Measurements from ENCODE around the gene PCNX1.

The PCNX1 gene

GRCh38 chr14:70881549-70882177, 25.6 kb upstream of the PCNX1 start:
- H3K27me3 ChIP-seq (ENCODE audit: control insufficient read depth in 1 of 2, insufficient read depth in 2 of 2, low read length in 2 of 2), result no peaks in the 10 kb centered on the region
- no peaks in the 10 kb centered on the region for H3K9me3 ChIP-seq (ENCODE audit: low read length)
- no peak overlapping the region for H3K9ac ChIP-seq (ENCODE audit: low read length)
- H3K27ac ChIP-seq (ENCODE audit: low read depth, low read length), result no peak overlapping the region
- no peak overlapping the region for H3K4me3 ChIP-seq (ENCODE audit: low read depth in 1 of 2, low read length in 2 of 2)
- H3K36me3 ChIP-seq (ENCODE audit: insufficient read depth, low read length), result no peaks in the 10 kb centered on the region
- H3K4me1 ChIP-seq (ENCODE audit: insufficient read depth, low read length), result peaks cover 3% of the 10 kb centered on the region

- no peaks in the 10 kb centered on the region for H3K9me3 ChIP-seq (ENCODE audit: low read length)
- H3K27me3 ChIP-seq (ENCODE audit: control insufficient read depth in 1 of 2, insufficient read depth in 2 of 2, low read length in 2 of 2), result no peaks in the 10 kb centered on the region
- H3K36me3 ChIP-seq (ENCODE audit: insufficient read depth, low read length), result no peaks in the 10 kb centered on the region
- H3K4me1 ChIP-seq (ENCODE audit: insufficient read depth, low read length), result peaks cover 16% of the 10 kb centered on the region
- H3K4me3 ChIP-seq (ENCODE audit: low read depth in 1 of 2, low read length in 2 of 2), result no peak overlapping the region
- no peak overlapping the region for H3K9ac ChIP-seq (ENCODE audit: low read length)
- no peak overlapping the region for H3K27ac ChIP-seq (ENCODE audit: low read depth, low read length)
These were observed 24.3 kb upstream of the PCNX1 start for GRCh38 chr14:70882776-70883492.

DNA sequence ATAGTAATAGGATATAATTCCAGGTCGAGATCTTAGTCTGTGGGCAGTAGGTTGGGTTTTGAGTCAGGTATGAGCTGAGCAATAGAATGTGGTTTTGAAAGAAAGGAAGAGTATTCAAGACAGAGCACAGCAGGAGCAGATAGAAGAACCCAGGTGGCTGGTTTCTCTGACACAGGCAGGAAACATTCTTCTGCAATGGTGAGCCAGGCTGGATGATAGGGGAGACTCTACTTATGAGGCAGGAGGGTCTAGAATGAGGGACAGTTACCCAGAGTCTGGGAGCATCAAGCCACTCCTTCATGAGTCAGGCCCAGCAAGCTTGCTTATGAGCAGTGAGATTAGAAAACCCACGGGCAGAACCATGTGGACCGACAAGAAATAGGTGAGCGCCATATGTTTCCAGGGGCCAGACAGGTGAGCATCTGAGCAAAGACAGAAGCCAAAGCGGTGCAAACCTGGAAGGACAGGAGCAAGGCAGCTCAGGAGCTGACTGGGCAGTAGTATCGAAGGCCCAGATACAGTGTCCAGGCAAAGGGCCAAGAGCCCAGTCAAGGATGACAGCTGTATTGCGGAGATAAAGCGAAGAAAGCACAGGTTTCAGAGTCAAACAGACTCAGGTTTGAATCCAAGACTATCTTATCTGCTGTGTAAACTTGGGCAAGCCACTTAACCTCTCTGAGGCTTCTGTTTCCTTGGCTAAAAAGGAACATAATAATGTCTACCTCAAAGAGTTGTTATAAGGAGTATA, 22.5 kb upstream of the PCNX1 start:
- no peaks in the 10 kb centered on the region for H3K27me3 ChIP-seq (ENCODE audit: control insufficient read depth in 1 of 2, insufficient read depth in 2 of 2, low read length in 2 of 2)
- no peak overlapping the region for H3K27ac ChIP-seq (ENCODE audit: low read depth, low read length)
- no peaks in the 10 kb centered on the region for H3K36me3 ChIP-seq (ENCODE audit: insufficient read depth, low read length)
- H3K4me1 ChIP-seq (ENCODE audit: insufficient read depth, low read length), result peaks cover 17% of the 10 kb centered on the region
- no peak overlapping the region for H3K9ac ChIP-seq (ENCODE audit: low read length)
- no peak overlapping the region for H3K4me3 ChIP-seq (ENCODE audit: low read depth in 1 of 2, low read length in 2 of 2)
- no peaks in the 10 kb centered on the region for H3K9me3 ChIP-seq (ENCODE audit: low read length)

DNA sequence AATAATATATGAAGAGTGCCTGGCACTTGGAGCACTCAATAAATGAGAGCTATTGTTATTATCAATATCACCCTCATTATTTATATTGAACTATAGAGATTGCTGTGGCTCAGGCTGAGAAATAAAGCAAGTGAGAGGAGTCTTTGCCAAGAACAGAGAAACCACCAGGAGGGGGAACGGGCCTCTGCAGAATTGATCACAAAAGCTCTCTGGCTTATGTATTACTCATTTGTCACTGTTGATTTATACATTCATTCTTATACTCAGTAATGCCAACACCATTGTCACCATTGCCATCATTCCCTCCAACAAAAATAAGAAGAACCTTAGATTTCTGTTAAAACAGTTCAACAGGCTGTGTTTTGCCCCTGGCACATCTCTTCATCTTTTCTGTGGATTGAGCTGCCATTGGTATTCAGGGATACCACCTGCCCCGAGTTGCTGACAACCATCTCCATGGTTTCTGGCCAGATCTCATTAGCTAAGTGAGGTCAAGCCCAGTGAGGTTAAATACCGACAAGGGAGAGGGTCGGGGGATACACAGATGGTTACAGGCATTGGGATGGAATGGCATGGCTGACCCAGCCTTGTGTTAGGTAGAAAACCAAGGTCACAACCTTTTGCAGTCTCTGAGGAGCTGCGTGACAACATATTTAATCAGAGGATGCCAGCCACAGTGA, 21.8 kb upstream of the PCNX1 start:
- no peaks in the 10 kb centered on the region for H3K36me3 ChIP-seq (ENCODE audit: insufficient read depth, low read length)
- no peak overlapping the region for H3K4me3 ChIP-seq (ENCODE audit: low read depth in 1 of 2, low read length in 2 of 2)
- H3K4me1 ChIP-seq (ENCODE audit: insufficient read depth, low read length), result peaks cover 17% of the 10 kb centered on the region
- no peak overlapping the region for H3K9ac ChIP-seq (ENCODE audit: low read length)
- no peaks in the 10 kb centered on the region for H3K27me3 ChIP-seq (ENCODE audit: control insufficient read depth in 1 of 2, insufficient read depth in 2 of 2, low read length in 2 of 2)
- no peak overlapping the region for H3K27ac ChIP-seq (ENCODE audit: low read depth, low read length)
- no peaks in the 10 kb centered on the region for H3K9me3 ChIP-seq (ENCODE audit: low read length)

GRCh38 chr14:70886421-70887206, 20.6 kb upstream of the PCNX1 start:
- Histone ChIP-seq H3K27me3 (ENCODE audit: control insufficient read depth in 1 of 2, insufficient read depth in 2 of 2, low read length in 2 of 2) (no peaks in the 10 kb centered on the region), H3K4me1 (ENCODE audit: insufficient read depth, low read length) (peaks cover 17% of the 10 kb centered on the region), H3K9me3 (ENCODE audit: low read length) (no peaks in the 10 kb centered on the region), H3K4me3 (ENCODE audit: low read depth in 1 of 2, low read length in 2 of 2) (no peak overlapping the region), H3K27ac (ENCODE audit: low read depth, low read length) (no peak overlapping the region), H3K36me3 (ENCODE audit: insufficient read depth, low read length) (no peaks in the 10 kb centered on the region), H3K9ac (ENCODE audit: low read length) (no peak overlapping the region)

- H3K4me3 ChIP-seq (ENCODE audit: low read depth in 1 of 2, low read length in 2 of 2), result no peak overlapping the region
- H3K9me3 ChIP-seq (ENCODE audit: low read length), result no peaks in the 10 kb centered on the region
- H3K4me1 ChIP-seq (ENCODE audit: insufficient read depth, low read length), result peaks cover 17% of the 10 kb centered on the region
- H3K27me3 ChIP-seq (ENCODE audit: control insufficient read depth in 1 of 2, insufficient read depth in 2 of 2, low read length in 2 of 2), result no peaks in the 10 kb centered on the region
- no peak overlapping the region for H3K9ac ChIP-seq (ENCODE audit: low read length)
- no peaks in the 10 kb centered on the region for H3K36me3 ChIP-seq (ENCODE audit: insufficient read depth, low read length)
- peak overlapping the region; percentile 82 for H3K27ac ChIP-seq (ENCODE audit: low read depth, low read length)
These were observed 20.0 kb upstream of the PCNX1 start for GRCh38 chr14:70887207-70887681.

DNA sequence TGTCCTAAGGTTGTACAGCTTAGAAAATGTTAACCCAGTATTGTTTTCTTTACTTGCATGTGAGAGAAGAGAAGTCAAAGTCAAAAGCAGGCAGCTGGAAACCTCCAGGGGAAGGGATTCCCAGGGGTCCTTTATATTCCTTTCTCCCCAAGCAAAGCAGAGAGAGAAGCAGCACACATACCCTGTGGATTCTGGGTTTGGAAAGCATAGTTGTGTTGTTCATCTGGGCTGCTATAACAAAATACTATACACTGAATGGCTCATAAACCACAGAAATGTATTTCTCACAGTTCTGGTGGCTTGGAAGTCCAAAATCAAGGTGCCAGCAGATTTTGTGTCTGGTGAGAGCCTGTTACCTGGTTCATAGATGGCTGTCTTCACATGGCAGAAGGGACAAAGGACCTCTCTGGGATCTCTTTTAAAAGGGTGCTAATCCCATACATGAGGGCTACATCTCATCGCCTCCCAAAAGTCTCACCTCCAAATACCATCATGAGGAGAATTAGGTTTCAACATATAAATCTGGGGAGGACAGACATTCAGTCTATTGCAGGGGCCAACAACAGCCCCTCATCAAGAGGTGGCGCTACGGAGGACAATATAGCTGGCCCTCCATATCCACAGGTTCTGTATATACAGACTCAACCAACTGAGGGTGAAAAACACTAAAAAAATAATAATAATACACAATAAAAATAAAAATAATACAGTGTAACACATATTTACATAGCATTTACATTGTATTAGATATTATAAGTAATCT, 19.3 kb upstream of the PCNX1 start:
- Histone ChIP-seq H3K4me3 (ENCODE audit: low read depth in 1 of 2, low read length in 2 of 2) (no peak overlapping the region), H3K27me3 (ENCODE audit: control insufficient read depth in 1 of 2, insufficient read depth in 2 of 2, low read length in 2 of 2) (no peaks in the 10 kb centered on the region), H3K9ac (ENCODE audit: low read length) (no peak overlapping the region), H3K27ac (ENCODE audit: low read depth, low read length) (peak overlapping the region; percentile 82), H3K36me3 (ENCODE audit: insufficient read depth, low read length) (no peaks in the 10 kb centered on the region), H3K4me1 (ENCODE audit: insufficient read depth, low read length) (peaks cover 17% of the 10 kb centered on the region), H3K9me3 (ENCODE audit: low read length) (no peaks in the 10 kb centered on the region)

- no peak overlapping the region for H3K27ac ChIP-seq (ENCODE audit: low read depth, low read length)
- no peaks in the 10 kb centered on the region for H3K27me3 ChIP-seq (ENCODE audit: control insufficient read depth in 1 of 2, insufficient read depth in 2 of 2, low read length in 2 of 2)
- H3K9ac ChIP-seq (ENCODE audit: low read length), result no peak overlapping the region
- no peaks in the 10 kb centered on the region for H3K36me3 ChIP-seq (ENCODE audit: insufficient read depth, low read length)
- H3K9me3 ChIP-seq (ENCODE audit: low read length), result no peaks in the 10 kb centered on the region
- H3K4me3 ChIP-seq (ENCODE audit: low read depth in 1 of 2, low read length in 2 of 2), result no peak overlapping the region
- H3K4me1 ChIP-seq (ENCODE audit: insufficient read depth, low read length), result peaks cover 17% of the 10 kb centered on the region
These were observed 18.5 kb upstream of the PCNX1 start for GRCh38 chr14:70888681-70889175.

DNA sequence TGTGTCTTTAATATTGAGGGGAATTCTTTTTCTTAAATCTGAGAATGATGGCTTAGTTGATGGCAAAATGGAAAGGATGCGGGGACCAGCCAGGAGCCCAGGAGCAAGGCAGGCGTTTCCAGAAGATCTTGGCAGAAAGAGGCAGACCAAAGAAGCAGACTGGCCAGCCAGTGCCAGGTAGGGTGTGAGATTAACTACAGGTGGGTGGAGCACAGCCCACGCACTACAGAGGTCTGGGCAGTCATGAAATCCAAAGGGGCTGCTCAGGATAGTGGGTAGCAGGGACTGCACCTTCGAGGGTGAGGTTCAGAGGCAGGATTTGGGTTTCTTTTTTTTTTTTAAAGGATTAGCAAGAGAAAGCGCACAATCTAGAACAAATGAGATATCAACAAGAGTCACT, 17.7 kb upstream of the PCNX1 start:
- peaks cover 17% of the 10 kb centered on the region for H3K4me1 ChIP-seq (ENCODE audit: insufficient read depth, low read length)

More for the DNA sequence above, 17.7 kb upstream of the PCNX1 start:
- Histone ChIP-seq H3K27ac (ENCODE audit: low read depth, low read length) (no peak overlapping the region), H3K4me3 (ENCODE audit: low read depth in 1 of 2, low read length in 2 of 2) (no peak overlapping the region), H3K27me3 (ENCODE audit: control insufficient read depth in 1 of 2, insufficient read depth in 2 of 2, low read length in 2 of 2) (no peaks in the 10 kb centered on the region), H3K9ac (ENCODE audit: low read length) (no peak overlapping the region), H3K9me3 (ENCODE audit: low read length) (no peaks in the 10 kb centered on the region), H3K36me3 (ENCODE audit: insufficient read depth, low read length) (no peaks in the 10 kb centered on the region)
